Measurements from ENCODE around the gene VPS26C. TPM values are rescaled to one million over a fixed set of nuclear protein-coding genes. Genes with fewer than 3 reads are reported as not detected.
A peak's percentile ranks its signal among the peaks of the same experiment; 100 is the strongest.

VPS26C gene
- total and polyA plus RNA-seq, 4 donors: 32.4 to 61.6 (median 42.2) TPM

- peaks cover 0 to 4% of the 10 kb centered on the region in 2 donors for H3K4me1 ChIP-seq (ENCODE audit: control insufficient read depth in 1 of 2, insufficient read depth in 2 of 2, low read length in 2 of 2)
- H3K27ac ChIP-seq (ENCODE audit: low read depth in 1 of 2, low read length in 2 of 2): no peak overlapping the region
- ATAC-seq (ENCODE audit: low FRiP score): no peak
- no peak for DNase-seq
- H3K9me3 ChIP-seq (ENCODE audit: control insufficient read depth, low read length): no peaks in the 10 kb centered on the region
- no peaks in the 10 kb centered on the region for H3K27me3 ChIP-seq (ENCODE audit: control insufficient read depth in 1 of 2, insufficient read depth in 2 of 2, low read length in 1 of 2)
- WGBS, 2 donors: 81% methylated on average over 8 of the region's 8 CpGs
- no peak overlapping the region for H3K4me3 ChIP-seq (ENCODE audit: low read length in 2 of 2)
- intact Hi-C loops (cut with DNase I): no loop called here
- no peaks in the 10 kb centered on the region for H3K36me3 ChIP-seq (ENCODE audit: control insufficient read depth in 1 of 2, insufficient read depth in 2 of 2, low read length in 1 of 2)
These were observed 3.6 kb upstream of the VPS26C start for GRCh38 chr21:37270576-37271365.

DNA sequence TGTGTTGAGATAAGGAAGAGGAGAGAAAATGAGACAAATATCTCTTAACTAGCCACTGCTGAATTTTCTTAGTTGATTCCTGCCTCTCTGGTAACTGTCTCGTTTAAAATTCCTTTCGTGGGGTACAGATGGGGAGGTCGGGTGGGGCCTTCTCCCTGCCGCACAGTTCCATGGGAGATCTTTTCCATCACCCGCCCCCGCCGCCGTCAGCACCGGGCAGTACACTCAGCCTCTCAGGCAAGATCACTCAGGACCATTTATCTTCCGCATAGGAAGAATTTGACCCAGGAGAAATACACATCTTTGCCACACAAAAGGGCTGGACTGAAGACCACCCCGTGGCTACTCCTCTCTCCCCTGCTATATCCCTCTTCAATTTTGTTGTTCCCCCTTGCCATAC, 2.3 kb upstream of the VPS26C start:
- 91 to 92% methylated on average over 11 of the region's 11 CpGs for whole genome bisulfite sequencing, 2 donors
- intact Hi-C loops (cut with DNase I): loop anchor here (2.0 to 10.0 kb wide), 3 partner anchors 65 to 295 kb away; no protein-coding TSS in a partner anchor

DNA sequence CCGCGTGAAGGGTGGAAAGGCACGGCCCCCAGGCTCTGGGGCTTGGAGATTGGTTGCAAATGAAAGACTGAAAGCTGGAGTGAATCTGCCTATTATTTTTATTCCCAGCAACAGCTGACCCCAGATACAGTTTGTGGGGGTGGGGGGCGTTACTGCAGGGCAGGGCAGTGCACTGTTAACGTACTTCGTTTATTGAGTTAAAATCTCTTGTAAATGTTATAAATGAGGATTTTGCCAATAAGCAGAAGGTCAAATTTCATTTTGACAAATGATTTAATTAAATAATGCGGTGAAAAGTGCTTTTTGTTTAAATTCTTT, 1.0 kb upstream of the VPS26C start:
- intact Hi-C loops (cut with DNase I): loop anchor here (2.0 to 10.0 kb wide), 3 partner anchors 67 to 297 kb away; no protein-coding TSS in a partner anchor
- peak overlapping the region in 1 of 2 donors; percentile 93 for H3K27ac ChIP-seq (ENCODE audit: low read depth in 1 of 2, low read length in 2 of 2)

More for the DNA sequence above, 2.3 kb upstream of the VPS26C start:
- H3K27me3 ChIP-seq (ENCODE audit: control insufficient read depth in 1 of 2, insufficient read depth in 2 of 2, low read length in 1 of 2): no peaks in the 10 kb centered on the region
- no peak for DNase-seq
- no peaks in the 10 kb centered on the region for H3K36me3 ChIP-seq (ENCODE audit: control insufficient read depth in 1 of 2, insufficient read depth in 2 of 2, low read length in 1 of 2)
- no peak for ATAC-seq (ENCODE audit: low FRiP score)
- H3K27ac ChIP-seq (ENCODE audit: low read depth in 1 of 2, low read length in 2 of 2): no peak overlapping the region
- no peak overlapping the region for H3K4me3 ChIP-seq (ENCODE audit: low read length in 2 of 2)
- no peaks in the 10 kb centered on the region for H3K9me3 ChIP-seq (ENCODE audit: control insufficient read depth, low read length)
- H3K4me1 ChIP-seq (ENCODE audit: control insufficient read depth in 1 of 2, insufficient read depth in 2 of 2, low read length in 2 of 2): peaks cover 0 to 4% of the 10 kb centered on the region in 2 donors

GRCh38 chr21:37266515-37267221, 466 bp downstream of the VPS26C start:
- 1 to 2% methylated on average over 32 to 39 of the region's 39 CpGs for WGBS, 2 donors
- no peaks in the 10 kb centered on the region for H3K36me3 ChIP-seq (ENCODE audit: control insufficient read depth in 1 of 2, insufficient read depth in 2 of 2, low read length in 1 of 2)
- no peaks in the 10 kb centered on the region for H3K27me3 ChIP-seq (ENCODE audit: control insufficient read depth in 1 of 2, insufficient read depth in 2 of 2, low read length in 1 of 2)
- peak overlapping the region; percentile 7 to 74 for H3K27ac ChIP-seq (ENCODE audit: low read depth in 1 of 2, low read length in 2 of 2)
- peaks cover 0 to 4% of the 10 kb centered on the region in 2 donors for H3K4me1 ChIP-seq (ENCODE audit: control insufficient read depth in 1 of 2, insufficient read depth in 2 of 2, low read length in 2 of 2)
- intact Hi-C loops (cut with DNase I): loop anchor here (1.0 to 10.0 kb wide), 4 partner anchors 68 to 298 kb away; partner anchors contain the start of gene DYRK1A (in 1 of the 2)
- DNase-seq: peak in 1 of 2 donors; percentile 71
- peak overlapping the region; percentile 62 to 72 for H3K4me3 ChIP-seq (ENCODE audit: low read length in 2 of 2)
- H3K9me3 ChIP-seq (ENCODE audit: control insufficient read depth, low read length): no peaks in the 10 kb centered on the region
- ATAC-seq (ENCODE audit: low FRiP score): peak; percentile 2

More for the DNA sequence above, 1.0 kb upstream of the VPS26C start:
- ATAC-seq (ENCODE audit: low FRiP score): no peak
- no peak for DNase-seq
- peak overlapping the region; percentile 12 to 76 for H3K4me3 ChIP-seq (ENCODE audit: low read length in 2 of 2)
- no peaks in the 10 kb centered on the region for H3K9me3 ChIP-seq (ENCODE audit: control insufficient read depth, low read length)
- peaks cover 0 to 4% of the 10 kb centered on the region in 2 donors for H3K4me1 ChIP-seq (ENCODE audit: control insufficient read depth in 1 of 2, insufficient read depth in 2 of 2, low read length in 2 of 2)
- 1% methylated on average over 7 of the region's 7 CpGs for WGBS, 2 donors
- H3K36me3 ChIP-seq (ENCODE audit: control insufficient read depth in 1 of 2, insufficient read depth in 2 of 2, low read length in 1 of 2): no peaks in the 10 kb centered on the region
- H3K27me3 ChIP-seq (ENCODE audit: control insufficient read depth in 1 of 2, insufficient read depth in 2 of 2, low read length in 1 of 2): no peaks in the 10 kb centered on the region

DNA sequence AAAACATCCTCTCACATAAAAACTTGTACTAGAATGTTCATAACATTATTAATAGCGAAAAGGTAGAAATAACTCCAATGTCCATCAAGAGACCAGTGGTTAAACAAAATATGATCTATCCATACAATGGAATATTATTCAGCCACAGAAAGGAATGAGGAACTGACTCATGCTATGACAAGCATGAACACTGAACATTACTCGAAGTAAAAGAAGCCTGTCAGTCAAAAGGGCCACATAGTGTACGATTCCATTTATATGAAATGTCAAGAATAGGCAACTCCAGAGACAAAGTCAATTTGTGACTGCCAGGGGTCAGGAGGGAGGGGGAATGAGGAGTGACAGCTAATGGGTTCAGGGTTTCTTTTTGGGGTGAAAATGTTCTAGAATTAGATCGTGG, 2.3 kb downstream of the VPS26C start:
- intact Hi-C loops (cut with DNase I): loop anchor here (10.0 kb wide), 2 partner anchors 70 to 300 kb away; no protein-coding TSS in a partner anchor
- ATAC-seq (ENCODE audit: low FRiP score): no peak
- Histone ChIP-seq H3K4me1 (ENCODE audit: control insufficient read depth in 1 of 2, insufficient read depth in 2 of 2, low read length in 2 of 2) (peaks cover 0 to 4% of the 10 kb centered on the region in 2 donors), H3K27me3 (ENCODE audit: control insufficient read depth in 1 of 2, insufficient read depth in 2 of 2, low read length in 1 of 2) (no peaks in the 10 kb centered on the region), H3K27ac (ENCODE audit: low read depth in 1 of 2, low read length in 2 of 2) (no peak overlapping the region), H3K9me3 (ENCODE audit: control insufficient read depth, low read length) (no peaks in the 10 kb centered on the region), H3K36me3 (ENCODE audit: control insufficient read depth in 1 of 2, insufficient read depth in 2 of 2, low read length in 1 of 2) (no peaks in the 10 kb centered on the region), H3K4me3 (ENCODE audit: low read length in 2 of 2) (no peak overlapping the region)
- DNase-seq: no peak
- 89 to 91% methylated on average over 4 of the region's 4 CpGs for WGBS, 2 donors

GRCh38 chr21:37263827-37264600, 3.1 kb downstream of the VPS26C start:
- 82 to 83% methylated on average over 6 of the region's 6 CpGs for WGBS, 2 donors
- Histone ChIP-seq H3K9me3 (ENCODE audit: control insufficient read depth, low read length) (no peaks in the 10 kb centered on the region), H3K27me3 (ENCODE audit: control insufficient read depth in 1 of 2, insufficient read depth in 2 of 2, low read length in 1 of 2) (no peaks in the 10 kb centered on the region), H3K36me3 (ENCODE audit: control insufficient read depth in 1 of 2, insufficient read depth in 2 of 2, low read length in 1 of 2) (no peaks in the 10 kb centered on the region), H3K4me1 (ENCODE audit: control insufficient read depth in 1 of 2, insufficient read depth in 2 of 2, low read length in 2 of 2) (peaks cover 0 to 4% of the 10 kb centered on the region in 2 donors), H3K4me3 (ENCODE audit: low read length in 2 of 2) (no peak overlapping the region), H3K27ac (ENCODE audit: low read depth in 1 of 2, low read length in 2 of 2) (no peak overlapping the region)
- ATAC-seq (ENCODE audit: low FRiP score) (no peak), DNase-seq (no peak)
- intact Hi-C loops (cut with DNase I): loop anchor here (10.0 kb wide), 2 partner anchors 71 to 301 kb away; no protein-coding TSS in a partner anchor

- Histone ChIP-seq H3K27ac (ENCODE audit: low read depth in 1 of 2, low read length in 2 of 2) (no peak overlapping the region), H3K4me3 (ENCODE audit: low read length in 2 of 2) (no peak overlapping the region), H3K9me3 (ENCODE audit: control insufficient read depth, low read length) (no peaks in the 10 kb centered on the region), H3K27me3 (ENCODE audit: control insufficient read depth in 1 of 2, insufficient read depth in 2 of 2, low read length in 1 of 2) (no peaks in the 10 kb centered on the region), H3K4me1 (ENCODE audit: control insufficient read depth in 1 of 2, insufficient read depth in 2 of 2, low read length in 2 of 2) (no peaks in the 10 kb centered on the region), H3K36me3 (ENCODE audit: control insufficient read depth in 1 of 2, insufficient read depth in 2 of 2, low read length in 1 of 2) (no peaks in the 10 kb centered on the region)
- 80 to 82% methylated on average over 5 of the region's 5 CpGs for WGBS, 2 donors
- ATAC-seq (ENCODE audit: low FRiP score) (no peak), DNase-seq (no peak)
- intact Hi-C loops (cut with DNase I): no loop called here
These were observed 7.7 kb downstream of the VPS26C start for GRCh38 chr21:37259426-37259825.
